GM18868 (cell line): ENCODE data around the gene C5orf63.
"Not testable (repeated sequence)": the region's sequence is repeated elsewhere in the genome, so short reads cannot be mapped to it uniquely, and the experiment has no call there.

Source experiments
- ATAC-seq: cut with Tn5 transposase; IDR thresholded peaks from one replicate; pipeline ENCODE4 v1.9.1; 2021; ENCODE audit warnings: mild to moderate bottlenecking, moderate library complexity; ENCODE audit not compliant: unreplicated experiment

Gene C5orf63

DNA sequence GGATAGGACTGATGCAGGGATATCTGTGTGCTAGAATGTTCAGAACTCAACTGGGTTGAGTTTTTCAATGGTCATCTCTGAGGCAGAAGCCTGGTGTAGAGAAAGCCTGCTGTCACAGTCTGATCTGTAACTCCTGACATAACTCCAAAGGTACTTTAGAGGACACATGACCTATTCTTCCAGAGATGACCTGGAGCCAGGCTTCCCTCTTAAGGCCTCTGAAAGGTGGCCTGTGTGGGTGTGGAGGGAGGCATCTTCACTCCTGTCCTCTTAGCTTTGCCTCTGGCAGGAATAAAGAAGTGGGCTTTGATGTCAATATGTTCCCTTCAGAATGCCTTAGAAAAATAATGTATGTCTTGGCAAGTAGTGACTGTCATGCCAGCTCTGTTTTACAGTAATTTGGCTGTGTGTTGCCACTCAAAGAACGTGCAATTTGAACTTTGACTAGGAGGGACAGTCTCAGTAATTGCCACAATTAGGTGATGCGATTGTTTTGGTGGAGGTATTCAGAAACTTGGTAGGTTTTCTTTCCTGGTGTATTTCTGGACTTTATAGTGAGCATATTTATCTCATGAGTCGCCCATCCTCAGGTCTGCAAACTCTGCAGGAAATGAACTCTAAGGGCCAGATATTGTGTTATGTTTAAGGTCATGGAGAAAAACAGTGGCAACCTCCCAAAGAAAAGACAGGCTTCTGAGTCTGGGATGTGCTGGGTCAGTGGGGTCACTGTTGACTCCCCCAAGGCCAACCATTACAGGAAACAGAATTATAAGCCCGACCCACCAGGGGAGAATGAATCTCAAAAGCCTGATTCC, 3.2 kb upstream of the C5orf63 start:
- no peak for ATAC-seq

DNA sequence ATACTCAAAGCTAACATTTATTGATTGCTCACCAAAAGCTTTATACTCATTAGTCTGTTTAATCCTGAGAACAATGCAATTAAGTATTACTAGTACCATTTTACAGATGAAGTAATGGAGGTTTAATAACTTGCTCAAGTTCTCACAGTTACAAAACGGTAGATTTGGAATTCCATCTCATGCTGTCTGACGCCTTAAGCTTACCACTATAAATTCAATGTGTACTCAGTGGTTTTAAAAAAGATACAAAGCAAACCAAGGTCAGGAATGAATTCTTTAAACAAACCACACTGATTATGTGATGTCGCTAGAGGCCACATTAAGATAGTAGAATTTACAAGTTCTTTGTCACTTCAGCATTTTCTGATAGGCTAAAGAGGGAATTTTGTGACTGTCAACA, 1.2 kb upstream of the C5orf63 start:
- no peak for ATAC-seq

DNA sequence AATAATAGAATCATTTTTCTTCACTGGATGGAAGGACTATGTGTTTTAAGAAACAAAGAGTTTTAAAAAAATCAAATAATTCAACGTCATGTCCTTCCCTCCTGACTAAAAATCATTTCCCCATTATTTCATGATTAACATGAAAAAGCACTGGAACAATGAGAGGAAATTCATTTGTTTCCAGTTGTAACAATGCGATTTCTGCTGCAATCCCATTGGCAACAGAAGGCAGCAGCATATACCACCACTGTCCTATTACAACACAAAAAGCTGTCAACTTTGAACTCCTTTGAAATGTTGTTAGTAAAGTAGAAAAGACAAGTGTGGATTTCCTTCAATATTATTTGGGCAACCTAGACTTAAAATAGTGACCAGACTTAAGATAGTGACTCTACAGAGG, 3.1 kb downstream of the C5orf63 start:
- ATAC-seq = no peak

DNA sequence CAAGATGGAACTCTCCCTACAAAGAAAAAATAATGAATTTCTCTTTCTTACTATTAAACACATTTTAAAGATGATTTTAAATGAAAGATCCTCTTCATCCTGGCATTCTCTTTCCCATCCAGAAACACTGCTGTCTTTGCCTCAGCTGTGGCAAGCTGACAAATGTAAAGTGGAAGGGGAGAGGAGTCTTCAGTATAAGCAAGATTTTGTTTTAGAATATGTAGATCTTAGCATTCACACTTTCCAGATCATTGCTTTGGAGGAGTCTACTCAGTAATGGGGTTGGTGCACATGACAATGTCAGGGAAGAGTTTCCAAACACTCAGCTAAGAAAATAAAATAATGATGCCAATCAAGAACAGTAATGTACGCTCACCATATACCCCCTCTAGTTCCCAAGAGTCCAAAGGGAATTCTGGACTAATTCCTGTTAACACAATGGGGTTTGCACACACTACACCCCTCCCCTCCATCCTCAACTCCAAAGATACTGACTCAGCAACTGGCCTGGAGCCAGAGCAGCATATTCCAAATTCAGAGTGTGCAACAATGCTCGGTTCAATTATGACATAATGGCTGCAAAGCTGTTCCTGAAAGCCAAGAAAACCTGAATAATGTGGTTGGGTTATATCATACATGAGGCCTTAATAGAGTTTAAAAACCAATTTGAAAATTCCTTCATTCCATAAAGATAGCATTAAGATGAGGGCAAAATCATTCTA, 4.6 kb downstream of the C5orf63 start:
- no peak for ATAC-seq

GRCh38 chr5:127066721-127067120, 6.6 kb downstream of the C5orf63 start:
- no peak for ATAC-seq

GRCh38 chr5:127064253-127064840, 9.0 kb downstream of the C5orf63 start:
- ATAC-seq = no peak

- no peak for ATAC-seq
Observed at GRCh38 chr5:127063257-127063913, 9.9 kb downstream of the C5orf63 start.

DNA sequence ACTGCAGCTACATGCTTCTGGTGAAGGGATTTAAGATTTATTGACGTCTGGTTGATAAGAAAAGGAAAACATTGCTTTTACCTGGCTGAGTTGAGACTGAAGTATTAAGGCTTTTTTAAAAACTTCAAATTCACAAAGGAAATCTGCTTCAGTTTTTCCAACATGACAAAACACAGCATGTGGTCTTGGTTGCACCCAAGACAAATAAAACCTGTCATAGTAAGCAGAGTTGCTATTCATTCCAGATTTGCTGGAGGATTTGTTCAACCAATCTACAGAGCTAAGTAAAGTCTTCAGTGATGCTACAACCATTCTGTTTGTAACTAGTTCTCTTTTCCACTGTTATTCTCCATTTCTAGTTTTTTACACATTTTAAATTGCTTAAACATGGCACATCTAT, 11.3 kb downstream of the C5orf63 start:
- no peak for ATAC-seq

GRCh38 chr5:127061537-127061936, 11.8 kb downstream of the C5orf63 start:
- ATAC-seq = no peak

GRCh38 chr5:127060470-127060985, 12.8 kb downstream of the C5orf63 start:
- ATAC-seq = no peak

DNA sequence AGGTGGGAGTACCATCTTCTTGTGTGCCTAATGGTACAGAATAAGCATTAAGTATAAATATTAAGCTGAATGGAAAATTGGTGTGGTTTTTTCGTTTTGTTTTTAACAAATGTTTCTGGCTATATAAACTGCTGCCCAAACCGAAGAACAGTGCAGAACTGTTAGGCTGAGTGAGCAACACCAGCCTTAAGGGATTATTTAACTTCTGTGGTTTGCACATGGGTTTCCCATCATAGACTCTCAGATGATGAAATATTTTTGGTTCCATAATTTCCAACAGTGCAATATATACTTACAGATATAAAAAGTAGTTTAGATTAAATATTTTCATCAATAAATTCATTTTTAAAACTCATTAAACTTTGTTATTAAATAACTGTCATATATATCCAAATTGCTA, 16.4 kb downstream of the C5orf63 start:
- no peak for ATAC-seq

DNA sequence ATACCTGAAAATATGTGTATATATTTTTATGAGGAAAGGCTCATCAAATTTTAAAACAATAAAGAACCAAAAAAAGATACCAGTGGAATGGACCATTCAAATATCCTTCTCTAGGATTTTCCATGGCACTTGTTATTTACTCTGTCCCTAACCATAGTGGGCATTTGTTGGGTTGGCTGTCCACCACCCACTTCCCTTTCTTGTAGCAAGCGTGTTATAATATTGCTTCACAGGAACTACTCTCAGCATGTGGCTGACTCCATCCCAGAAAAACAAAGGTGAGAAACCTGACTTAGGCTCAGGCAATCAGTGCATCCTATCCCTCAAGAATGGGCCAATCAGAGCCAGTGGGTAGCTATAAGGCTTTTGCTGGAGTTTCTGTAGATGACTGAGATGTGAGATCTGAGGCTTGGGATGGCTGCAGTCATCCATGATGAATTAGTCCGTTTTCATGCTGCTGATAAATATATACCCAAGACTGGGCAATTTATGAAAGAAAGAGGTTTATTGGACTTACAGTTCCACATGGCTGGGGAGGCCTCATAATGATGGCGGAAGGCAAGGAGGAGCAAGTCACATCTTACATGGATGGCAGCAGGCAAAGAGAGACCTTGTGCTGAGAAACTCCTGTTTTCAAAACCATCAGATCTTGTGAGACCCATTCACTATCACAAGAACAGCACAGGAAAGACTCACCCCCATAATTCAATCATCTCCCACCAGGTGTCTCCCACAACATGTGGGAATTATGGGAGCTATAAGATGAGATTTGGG, 17.2 kb downstream of the C5orf63 start:
- ATAC-seq = no peak

- ATAC-seq = not testable (repeated sequence)
Observed at GRCh38 chr5:127053551-127053950, 19.8 kb downstream of the C5orf63 start.

- no peak for ATAC-seq
Observed at GRCh38 chr5:127053049-127053448, 20.3 kb downstream of the C5orf63 start.

DNA sequence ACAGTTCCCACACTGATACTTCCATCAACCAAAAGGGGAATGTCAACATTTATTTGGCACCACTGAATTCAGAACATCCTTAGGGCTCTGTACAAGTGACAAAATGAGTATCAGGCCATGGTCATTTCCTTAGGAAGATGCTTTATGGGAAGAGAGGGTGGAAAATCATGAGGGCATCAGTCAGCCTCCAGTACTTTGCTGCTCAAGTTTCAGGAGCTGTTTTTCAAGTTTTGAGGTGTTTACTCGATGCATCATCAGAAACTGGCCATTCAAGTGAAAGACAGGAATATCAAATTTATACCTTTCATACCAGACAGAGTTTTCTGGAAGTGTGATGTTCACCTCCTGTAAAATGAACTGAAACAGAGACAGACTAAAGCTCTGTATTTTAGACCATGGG, 21.7 kb downstream of the C5orf63 start:
- ATAC-seq = no peak

DNA sequence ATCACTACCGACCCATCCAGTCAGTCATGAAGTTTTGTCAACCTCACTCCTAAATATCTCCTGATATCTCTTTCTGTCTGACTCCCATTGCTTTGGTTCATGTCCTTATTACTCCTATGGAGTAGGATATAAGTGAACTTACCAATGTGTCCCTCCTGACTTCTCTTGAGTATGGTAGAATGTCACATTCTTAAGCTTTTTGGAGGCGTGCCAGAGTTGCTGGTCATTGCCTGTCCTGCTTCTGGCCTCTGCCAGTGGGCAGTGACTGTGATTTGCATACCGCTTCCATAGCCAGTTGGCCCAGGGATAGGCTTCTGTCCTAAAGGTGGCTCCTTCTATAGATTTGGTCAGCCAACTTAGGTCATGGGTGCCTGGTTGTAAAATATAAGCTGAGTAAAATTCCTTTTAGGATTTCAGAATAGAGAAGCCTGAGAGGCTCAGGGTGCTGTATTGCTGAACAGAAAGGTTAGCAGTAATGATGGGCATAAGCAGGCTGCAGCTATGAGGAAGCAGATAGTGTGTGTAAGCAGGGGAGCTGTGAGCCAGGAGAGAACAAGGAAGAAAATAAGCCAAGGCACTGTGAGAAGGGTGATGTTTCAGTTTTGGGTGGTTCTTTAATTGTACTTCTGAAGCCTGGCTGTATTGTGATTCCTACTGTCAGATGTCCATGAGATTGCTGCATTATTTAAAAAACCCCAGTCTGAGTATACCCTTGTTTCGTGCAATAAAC, 26.8 kb downstream of the C5orf63 start:
- ATAC-seq = no peak

- ATAC-seq = no peak
Observed at GRCh38 chr5:127042593-127042992, 30.7 kb downstream of the C5orf63 start.

- no peak for ATAC-seq
Observed at GRCh38 chr5:127041571-127041970, 31.7 kb downstream of the C5orf63 start.

GRCh38 chr5:127040796-127041520, 32.3 kb downstream of the C5orf63 start:
- ATAC-seq = no peak
